A549 (cell line): ENCODE data around the gene NPHP1. TPM values are rescaled to one million over a fixed set of nuclear protein-coding genes. Genes with fewer than 3 reads are reported as not detected.

Experiments used
- ATAC-seq, 2 experiments: fragments of 200-7000 bp in 1 of 2; fragments of >200 bp in 1 of 2; cut with Nextera tagmentation in 1 of 2; cut with Tn5 transposase in 1 of 2; 3 replicates each; pipeline versions ENCODE4 v1.8.0 to v1.9.1; 2018 to 2020; ENCODE audit warnings: mild to moderate bottlenecking in 1 of 2, moderate library complexity in 1 of 2
- CTCF ChIA-PET: fragments of 300-600 bp; sonication (Branson Sonifier 250); formaldehyde crosslinking; extraction: SDS; loops from one replicate; lab custom pipeline; 2021; ENCODE audit warnings: antibody characterized with exemption, inconsistent platforms; lab: Yijun Ruan, JAX
- POLR2A ChIA-PET: fragments of 350-600 bp; formaldehyde crosslinking; extraction: SDS; loops from one replicate; lab custom pipeline; 2021; ENCODE audit warnings: antibody characterized with exemption, inconsistent platforms; lab: Yijun Ruan, JAX
- DNase-seq, 2 experiments: peaks; one replicate each; pipeline versions ENCODE4 v3.0.0 to v3.0.0-alpha.2; 2011 to 2016; ENCODE audit warnings: low read depth in 1 of 2, low spot score in 1 of 2
- FAIRE-seq: peaks from 2 replicates; lab custom pipeline; 2011; peaks lifted over from hg19 to GRCh38; lab: Jason Lieb, UNC
- H3K27ac ChIP-seq, 2 experiments: fragments of >200 bp; sonication (Bioruptor Twin); formaldehyde crosslinking; 3 replicates each; pipeline ENCODE4 v1.5.1; 2016 to 2017
- H3K4me1 ChIP-seq: fragments of >200 bp; sonication (Bioruptor Twin); formaldehyde crosslinking; 3 replicates; pipeline ENCODE4 v1.6.1; 2016
- H3K4me2 ChIP-seq: fragments of >200 bp; sonication (Bioruptor Twin); formaldehyde crosslinking; 3 replicates; pipeline ENCODE4 v1.6.1; 2016
- H3K4me3 ChIP-seq: fragments of >200 bp; sonication (Bioruptor Twin); formaldehyde crosslinking; 3 replicates; pipeline ENCODE4 v1.5.1; 2016
- H3K9me3 ChIP-seq: fragments of >200 bp; sonication (Bioruptor Twin); formaldehyde crosslinking; 3 replicates; pipeline ENCODE4 v1.6.1; 2016
- ATOH8 ChIP-seq: fragments of 250-450 bp; sonication (Bioruptor Pico); IDR thresholded peaks from 2 replicates; pipeline ENCODE4 v1.5.0; 2020; ENCODE audit warnings: low read depth, mild to moderate bottlenecking, moderate library complexity
- BHLHE40 ChIP-seq: IDR thresholded peaks from 2 replicates; pipeline ENCODE4 v1.6.1; 2012; ENCODE audit warnings: low read depth, low read length, inconsistent platforms
- CBX8 ChIP-seq: fragments of 200-600 bp; sonication (generic); IDR thresholded peaks from 2 replicates; pipeline ENCODE4 v1.6.1; 2016
- CEBPB ChIP-seq, 2 experiments: fragments of >200 bp in 1 of 2; sonication (Bioruptor Twin) in 1 of 2; formaldehyde crosslinking in 1 of 2; IDR thresholded peaks; 2 replicates each; pipeline ENCODE4 v1.6.1; 2012 to 2016
- CTCF ChIP-seq: fragments of >200 bp; sonication (Bioruptor Twin); formaldehyde crosslinking; IDR thresholded peaks from 3 replicates; pipeline ENCODE4 v1.5.1; 2016
- E2F6 ChIP-seq: IDR thresholded peaks from 2 replicates; pipeline ENCODE4 v1.6.1; 2012; ENCODE audit warnings: low read depth, borderline replicate concordance
- ELK1 ChIP-seq: fragments of 150-350 bp; IDR thresholded peaks from 2 replicates; pipeline ENCODE4 v1.6.1; 2014; ENCODE audit warnings: low read depth, mild to moderate bottlenecking, low read length
- FOSB ChIP-seq: fragments of 250-450 bp; sonication (Bioruptor Pico); IDR thresholded peaks from 2 replicates; pipeline ENCODE4 v1.5.0; 2020; ENCODE audit warnings: mild to moderate bottlenecking, moderate library complexity
- GATA3 ChIP-seq: IDR thresholded peaks from 2 replicates; pipeline ENCODE4 v1.6.1; 2012; ENCODE audit warnings: borderline replicate concordance
- HMGXB4 ChIP-seq: fragments of 250-450 bp; sonication (Bioruptor Pico); IDR thresholded peaks from 2 replicates; pipeline ENCODE4 v1.5.0; 2021; ENCODE audit warnings: mild to moderate bottlenecking, moderate library complexity, borderline replicate concordance
- HOXA7 ChIP-seq: fragments of 250-450 bp; sonication (Bioruptor Pico); IDR thresholded peaks from 2 replicates; pipeline ENCODE4 v1.5.0; 2020; ENCODE audit warnings: mild to moderate bottlenecking, moderate library complexity
- JUN ChIP-seq, 2 experiments: fragments of >200 bp; sonication (Bioruptor Twin); formaldehyde crosslinking; IDR thresholded peaks; 2 replicates in 1 of 2; 3 replicates in 1 of 2; pipeline ENCODE4 v1.6.1; 2016 to 2017
- JUNB ChIP-seq: fragments of >200 bp; sonication (Bioruptor Twin); formaldehyde crosslinking; IDR thresholded peaks from 2 replicates; pipeline ENCODE4 v1.6.1; 2016
- KDM5A ChIP-seq: fragments of 200-600 bp; sonication (generic); IDR thresholded peaks from 2 replicates; pipeline ENCODE4 v1.6.1; 2016; ENCODE audit warnings: antibody characterized with exemption, mild to moderate bottlenecking
- MAX ChIP-seq: IDR thresholded peaks from 2 replicates; pipeline ENCODE4 v1.6.1; 2012
- PHF8 ChIP-seq: fragments of 200-600 bp; sonication (generic); IDR thresholded peaks from 2 replicates; pipeline ENCODE4 v1.6.1; 2016; ENCODE audit warnings: low read depth, mild to moderate bottlenecking, antibody characterized with exemption, moderate library complexity, borderline replicate concordance
- POLR2A ChIP-seq: IDR thresholded peaks from 2 replicates; pipeline ENCODE4 v1.6.1; 2012; ENCODE audit warnings: mild to moderate bottlenecking, low read length
- RCOR1 ChIP-seq: fragments of 150-350 bp; IDR thresholded peaks from 2 replicates; pipeline ENCODE4 v1.6.1; 2014; ENCODE audit warnings: antibody characterized with exemption, low read length, low read depth
- RNF2 ChIP-seq: fragments of 200-600 bp; sonication (generic); IDR thresholded peaks from 2 replicates; pipeline ENCODE4 v1.6.1; 2016; ENCODE audit warnings: low read depth, mild to moderate bottlenecking, antibody characterized with exemption, moderate library complexity, borderline replicate concordance
- TFCP2L1 ChIP-seq: fragments of 250-450 bp; sonication (Bioruptor Pico); IDR thresholded peaks from 2 replicates; pipeline ENCODE4 v1.5.0; 2021; ENCODE audit warnings: mild to moderate bottlenecking
- WGBS: methylation state at CpG from one replicate; pipeline ENCODE4 v1.1.6; 2017; ENCODE audit errors: missing lambda C conversion rate; 5-methylcytosine and 5-hydroxymethylcytosine counted together
- polyA plus RNA-seq, 4 experiments: library from polyadenylated mRNA; depleted of rRNA in 3 of 4; stranded (reverse); fragments of >200 nt; fragmentation: RNase III in 1 of 4; extraction: RNeasy Plus Mini Kit Qiagen cat#74134 plus additional on column Dnase treatment in 1 of 4; gene quantifications; 2 replicates in 3 of 4; 3 replicates in 1 of 4; pipeline ENCODE4 v1.2.3, GENCODE V29; 2011 to 2017

Gene NPHP1
- polyA plus RNA-seq, 2 of the 4 experiments (the other 2 are of a cell fraction): 8.4 to 15.4 TPM

- no peak for ATAC-seq
- Histone ChIP-seq H3K4me1 (no peaks in the 10 kb centered on the region), H3K27ac (no peak overlapping the region), H3K4me3 (no peak overlapping the region), H3K4me2 (no peak overlapping the region), H3K9me3 (0 out of 3 replicates have a peak, but pooled peaks cover 12% of the 10 kb centered on the region)
- TF ChIP-seq MAX (no peak), JUNB (no peak), RCOR1 (no peak), PHF8 (no peak), BHLHE40 (no peak), FOSB (CRISPR knock-in tag) (no peak)
- FAIRE-seq: no peak
- ChIA-PET CTCF (no interaction called here), POLR2A (no interaction called here)
- DNase-seq: no peak
Measured at GRCh38 chr2:110134025-110134424, 70.8 kb downstream of the NPHP1 start.

- TF ChIP-seq ELK1 (no peak), POLR2A (no peak), HMGXB4 (no peak), TFCP2L1 (no peak), GATA3 (no peak), CEBPB (IDR thresholded peaks at IDR 0.05) (no peak), JUN (IDR thresholded peaks at IDR 0.05) (no peak), ATOH8 (CRISPR knock-in tag) (no peak), HOXA7 (CRISPR knock-in tag) (no peak), RNF2 (no peak), CTCF (no peak), KDM5A (no peak), E2F6 (no peak), CBX8 (no peak)
- FAIRE-seq (no peak), ATAC-seq (no peak), DNase-seq (no peak)
- H3K4me2 ChIP-seq: no peak overlapping the region
- WGBS: 68% methylated on average over 2 of the region's 2 CpGs
- CTCF ChIA-PET: interaction anchor here (0.8 to 1.0 kb wide), 2 partner anchors 10 to 15 kb away, joined by 3 to 6 read pairs; partner anchors contain the start of gene MALL
- no peak overlapping the region for H3K27ac ChIP-seq
- H3K4me1 ChIP-seq: no peaks in the 10 kb centered on the region
- H3K4me3 ChIP-seq: no peak overlapping the region
- 0 out of 3 replicates have a peak, but pooled peaks cover 12% of the 10 kb centered on the region for H3K9me3 ChIP-seq
- POLR2A ChIA-PET: no interaction called here
Measured at GRCh38 chr2:110131166-110131565, 73.6 kb downstream of the NPHP1 start.
